Raji (cell line): ENCODE measurements around the gene TGFBI.

Experiments
- POLR2A ChIP-seq: IDR thresholded peaks from 2 replicates; pipeline ENCODE4 v1.6.1; 2011; ENCODE audit warnings: low read depth, low read length, control low read depth; ENCODE audit not compliant: insufficient read depth

Gene TGFBI

GRCh38 chr5:136028782-136029742 lies at the start of gene TGFBI:
TGFBI (plus strand) TSS chr5:136028988; CDS start chr5:136029056, 68 bp downstream.
- no peak for TF ChIP-seq POLR2A

- TF ChIP-seq POLR2A = no peak
Observed at GRCh38 chr5:135978993-135979392, 49.8 kb upstream of the TGFBI start.

- no peak for TF ChIP-seq POLR2A
Observed at GRCh38 chr5:135979510-135979909, 49.3 kb upstream of the TGFBI start.

- TF ChIP-seq POLR2A = no peak
Observed at GRCh38 chr5:135980620-135981019, 48.2 kb upstream of the TGFBI start.

- no peak for TF ChIP-seq POLR2A
Observed at GRCh38 chr5:135985951-135986350, 42.8 kb upstream of the TGFBI start.

- TF ChIP-seq POLR2A = no peak
Observed at GRCh38 chr5:135986401-135986800, 42.4 kb upstream of the TGFBI start.

- TF ChIP-seq POLR2A = no peak
Observed at GRCh38 chr5:135986891-135987401, 41.8 kb upstream of the TGFBI start.

- TF ChIP-seq POLR2A = no peak
Observed at GRCh38 chr5:135988546-135988945, 40.2 kb upstream of the TGFBI start.

- TF ChIP-seq POLR2A = no peak
Observed at GRCh38 chr5:135989686-135990085, 39.1 kb upstream of the TGFBI start.

GRCh38 chr5:135990528-135991255 lies 38.1 kb upstream of the TGFBI start:
- TF ChIP-seq POLR2A = no peak

GRCh38 chr5:135991429-135991828 lies 37.4 kb upstream of the TGFBI start:
- TF ChIP-seq POLR2A = no peak

- no peak for TF ChIP-seq POLR2A
Observed at GRCh38 chr5:135993335-135993879, 35.4 kb upstream of the TGFBI start.

GRCh38 chr5:135993880-135994636 lies 34.7 kb upstream of the TGFBI start:
- no peak for TF ChIP-seq POLR2A

- no peak for TF ChIP-seq POLR2A
Observed at GRCh38 chr5:135995976-135996375, 32.8 kb upstream of the TGFBI start.

GRCh38 chr5:135996611-135997010 lies 32.2 kb upstream of the TGFBI start:
- no peak for TF ChIP-seq POLR2A
